SK-N-SH (cell line): ENCODE data around the gene ZSWIM5.

Experiments used
- FOSL2 ChIP-seq: IDR thresholded peaks from 2 replicates; pipeline ENCODE4 v1.4.0; 2012; ENCODE audit warnings: low read depth, mild to moderate bottlenecking, moderate library complexity, borderline replicate concordance
- FOXJ3 ChIP-seq: sonication (generic); formaldehyde crosslinking; IDR thresholded peaks from 2 replicates; pipeline ENCODE4 v1.5.1; 2020; ENCODE audit warnings: mild to moderate bottlenecking, missing genetic modification reagents
- FOXM1 ChIP-seq: IDR thresholded peaks from 2 replicates; pipeline ENCODE4 v1.4.0; 2012; ENCODE audit warnings: low read depth, mild to moderate bottlenecking
- GABPA ChIP-seq: IDR thresholded peaks from 2 replicates; pipeline ENCODE4 v1.4.0; 2012; ENCODE audit warnings: low read depth, mild to moderate bottlenecking
- JUND ChIP-seq: IDR thresholded peaks from 2 replicates; pipeline ENCODE4 v1.4.0; 2012
- POLR2AphosphoS5 ChIP-seq: IDR thresholded peaks from 2 replicates; pipeline ENCODE4 v1.6.1; 2012; ENCODE audit warnings: low read depth, low read length
- RFX5 ChIP-seq: IDR thresholded peaks from 2 replicates; pipeline ENCODE4 v1.6.1; 2012; ENCODE audit warnings: mild to moderate bottlenecking, improper control_type of control experiment, low read length
- RXRA ChIP-seq: IDR thresholded peaks from 2 replicates; pipeline ENCODE4 v1.4.0; 2012; ENCODE audit warnings: low read depth, mild to moderate bottlenecking, borderline replicate concordance
- TCF12 ChIP-seq: IDR thresholded peaks from 2 replicates; pipeline ENCODE4 v1.4.0; 2012
- TEAD4 ChIP-seq: IDR thresholded peaks from 2 replicates; pipeline ENCODE4 v1.4.0; 2012; ENCODE audit warnings: mild to moderate bottlenecking, borderline replicate concordance; ENCODE audit not compliant: insufficient read depth
- TF ChIP-seq, protein P1 (sequence below): fragments of 200-600 bp; sonication (generic); IDR thresholded peaks from 2 replicates; pipeline ENCODE4 v1.6.1; 2017; ENCODE audit warnings: antibody characterized with exemption, mild to moderate bottlenecking, moderate library complexity
- TF ChIP-seq, protein P2 (sequence below): IDR thresholded peaks from 2 replicates; pipeline ENCODE4; 2012

DNA sequence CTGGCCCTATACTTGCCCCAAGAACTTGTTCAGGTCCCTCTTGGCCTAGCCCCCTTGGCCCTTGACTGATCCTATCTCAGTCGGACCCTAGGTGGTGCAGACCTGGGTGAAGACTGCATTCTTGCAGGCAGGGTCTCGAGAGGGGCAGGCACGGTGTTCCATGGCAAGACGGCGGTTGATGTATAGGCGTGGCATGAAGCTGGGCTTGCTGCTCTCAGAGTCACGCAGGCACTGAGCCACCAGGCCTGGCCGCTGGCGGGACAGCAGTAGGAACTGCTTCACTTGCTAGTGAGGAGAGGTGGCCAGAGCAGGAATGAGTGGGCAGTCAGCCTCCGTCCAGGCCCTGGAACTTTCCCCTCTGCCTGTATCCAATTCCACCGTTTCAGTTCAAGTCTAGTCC, 199.1 kb downstream of the ZSWIM5 start:
- TF ChIP-seq FOXM1 = no peak
- no peak for TF ChIP-seq POLR2AphosphoS5
- no peak for TF ChIP-seq FOXJ3 (CRISPR knock-in tag)
- TF ChIP-seq RXRA = no peak
- TF ChIP-seq, protein P1, sequence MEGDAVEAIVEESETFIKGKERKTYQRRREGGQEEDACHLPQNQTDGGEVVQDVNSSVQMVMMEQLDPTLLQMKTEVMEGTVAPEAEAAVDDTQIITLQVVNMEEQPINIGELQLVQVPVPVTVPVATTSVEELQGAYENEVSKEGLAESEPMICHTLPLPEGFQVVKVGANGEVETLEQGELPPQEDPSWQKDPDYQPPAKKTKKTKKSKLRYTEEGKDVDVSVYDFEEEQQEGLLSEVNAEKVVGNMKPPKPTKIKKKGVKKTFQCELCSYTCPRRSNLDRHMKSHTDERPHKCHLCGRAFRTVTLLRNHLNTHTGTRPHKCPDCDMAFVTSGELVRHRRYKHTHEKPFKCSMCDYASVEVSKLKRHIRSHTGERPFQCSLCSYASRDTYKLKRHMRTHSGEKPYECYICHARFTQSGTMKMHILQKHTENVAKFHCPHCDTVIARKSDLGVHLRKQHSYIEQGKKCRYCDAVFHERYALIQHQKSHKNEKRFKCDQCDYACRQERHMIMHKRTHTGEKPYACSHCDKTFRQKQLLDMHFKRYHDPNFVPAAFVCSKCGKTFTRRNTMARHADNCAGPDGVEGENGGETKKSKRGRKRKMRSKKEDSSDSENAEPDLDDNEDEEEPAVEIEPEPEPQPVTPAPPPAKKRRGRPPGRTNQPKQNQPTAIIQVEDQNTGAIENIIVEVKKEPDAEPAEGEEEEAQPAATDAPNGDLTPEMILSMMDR = no peak
- TF ChIP-seq JUND = no peak
- no peak for TF ChIP-seq FOSL2
- no peak for TF ChIP-seq RFX5
- TF ChIP-seq TCF12 = no peak
- TF ChIP-seq TEAD4 = no peak
- TF ChIP-seq, protein P2, sequence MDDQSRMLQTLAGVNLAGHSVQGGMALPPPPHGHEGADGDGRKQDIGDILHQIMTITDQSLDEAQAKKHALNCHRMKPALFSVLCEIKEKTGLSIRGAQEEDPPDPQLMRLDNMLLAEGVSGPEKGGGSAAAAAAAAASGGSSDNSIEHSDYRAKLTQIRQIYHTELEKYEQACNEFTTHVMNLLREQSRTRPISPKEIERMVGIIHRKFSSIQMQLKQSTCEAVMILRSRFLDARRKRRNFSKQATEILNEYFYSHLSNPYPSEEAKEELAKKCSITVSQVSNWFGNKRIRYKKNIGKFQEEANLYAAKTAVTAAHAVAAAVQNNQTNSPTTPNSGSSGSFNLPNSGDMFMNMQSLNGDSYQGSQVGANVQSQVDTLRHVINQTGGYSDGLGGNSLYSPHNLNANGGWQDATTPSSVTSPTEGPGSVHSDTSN = no peak
- TF ChIP-seq GABPA = no peak
